Bronchial epithelial cell (primary cell): ENCODE results near the gene KIRREL1. TPM values are rescaled to one million over a fixed set of nuclear protein-coding genes. Genes with fewer than 3 reads are reported as not detected.

Source experiments
- DNase-seq: peaks from one replicate; pipeline ENCODE4 v3.0.0-alpha.2; 2010; ENCODE audit warnings: low read depth
- FAIRE-seq: peaks from 2 replicates; lab custom pipeline; 2011; peaks lifted over from hg19 to GRCh38; lab: Jason Lieb, UNC
- H3K27me3 ChIP-seq: 2 replicates; pipeline ENCODE4 v1.5.1; 2011; ENCODE audit warnings: low read length; ENCODE audit not compliant: control insufficient read depth, insufficient read depth
- H3K36me3 ChIP-seq: 2 replicates; pipeline ENCODE4 v1.5.1; 2011; ENCODE audit warnings: low read length; ENCODE audit not compliant: control insufficient read depth, insufficient read depth
- H3K4me3 ChIP-seq: 2 replicates; pipeline ENCODE4 v1.5.1; 2011; ENCODE audit warnings: mild to moderate bottlenecking, low read depth, low read length, control low read depth
- CTCF ChIP-seq: IDR thresholded peaks from 2 replicates; pipeline ENCODE4 v1.5.1; 2011; ENCODE audit warnings: mild to moderate bottlenecking, moderate library complexity, low read length, control low read depth, inconsistent platforms; ENCODE audit not compliant: insufficient read depth, severe bottlenecking
- total RNA-seq: library from RNA; depleted of rRNA; stranded (reverse); fragments of >200 nt; gene quantifications from 2 replicates; pipeline ENCODE4 v1.2.1, GENCODE V29; 2014

Gene KIRREL1
- total RNA-seq, 1 donor from 2014 or later = 24.2 TPM

- H3K4me3 ChIP-seq = no peak overlapping the region
- TF ChIP-seq CTCF = no peak
- DNase-seq (no peak), FAIRE-seq (no peak)
- H3K36me3 ChIP-seq = peaks cover 13% of the 10 kb centered on the region
- H3K27me3 ChIP-seq = no peaks in the 10 kb centered on the region
These were observed 62.4 kb downstream of the KIRREL1 start for GRCh38 chr1:158055854-158056253.

- H3K36me3 ChIP-seq = peaks cover 11% of the 10 kb centered on the region
These were observed 63.1 kb downstream of the KIRREL1 start for GRCh38 chr1:158056498-158056897.

GRCh38 chr1:158058237-158058985 lies 65.0 kb downstream of the KIRREL1 start:
- FAIRE-seq = no peak
- no peak for DNase-seq
- peaks cover 11% of the 10 kb centered on the region for H3K36me3 ChIP-seq
- TF ChIP-seq CTCF = no peak
- no peaks in the 10 kb centered on the region for H3K27me3 ChIP-seq
- no peak overlapping the region for H3K4me3 ChIP-seq

More at GRCh38 chr1:158056498-158056897, 63.1 kb downstream of the KIRREL1 start:
- Histone ChIP-seq H3K4me3 (no peak overlapping the region), H3K27me3 (no peaks in the 10 kb centered on the region)
- FAIRE-seq (no peak), DNase-seq (no peak)
- no peak for TF ChIP-seq CTCF

- H3K36me3 ChIP-seq = peaks cover 10% of the 10 kb centered on the region
These were observed 66.5 kb downstream of the KIRREL1 start for GRCh38 chr1:158059984-158060383.

GRCh38 chr1:158062174-158062573 lies 68.7 kb downstream of the KIRREL1 start:
- FAIRE-seq (no peak), DNase-seq (no peak)
- peaks cover 8% of the 10 kb centered on the region for H3K36me3 ChIP-seq
- H3K27me3 ChIP-seq = no peaks in the 10 kb centered on the region
- no peak for TF ChIP-seq CTCF
- no peak overlapping the region for H3K4me3 ChIP-seq

More at GRCh38 chr1:158059984-158060383, 66.5 kb downstream of the KIRREL1 start:
- TF ChIP-seq CTCF = no peak
- DNase-seq = no peak
- H3K4me3 ChIP-seq = no peak overlapping the region
- FAIRE-seq = no peak
- H3K27me3 ChIP-seq = no peaks in the 10 kb centered on the region

GRCh38 chr1:158067662-158068061 lies 74.2 kb downstream of the KIRREL1 start:
- DNase-seq = peak; percentile 17
- TF ChIP-seq CTCF = no peak
- no peak for FAIRE-seq
- peaks cover 2% of the 10 kb centered on the region for H3K36me3 ChIP-seq
- no peaks in the 10 kb centered on the region for H3K27me3 ChIP-seq
- H3K4me3 ChIP-seq = no peak overlapping the region
